MM.1S (cell line): ENCODE data around the gene ABTB2.

ENCODE experiments used
- EZH2 ChIP-seq: fragments of 300-600 bp; sonication (generic); optimal IDR thresholded peaks from 2 replicates; pipeline ENCODE3; 2017; ENCODE audit warnings: low read depth, mild to moderate bottlenecking, antibody characterized with exemption, low read length, mixed read lengths
- EZH2phosphoT487 ChIP-seq: fragments of 300-600 bp; sonication (generic); IDR thresholded peaks from 2 replicates; pipeline ENCODE4 v1.6.1; 2018; ENCODE audit warnings: antibody characterized with exemption, low read length
- TF ChIP-seq, protein P1 (sequence below): fragments of 300-600 bp; sonication (generic); IDR thresholded peaks from 2 replicates; pipeline ENCODE4 v1.5.1; 2016; ENCODE audit warnings: antibody characterized with exemption, low read length, mixed read lengths

DNA sequence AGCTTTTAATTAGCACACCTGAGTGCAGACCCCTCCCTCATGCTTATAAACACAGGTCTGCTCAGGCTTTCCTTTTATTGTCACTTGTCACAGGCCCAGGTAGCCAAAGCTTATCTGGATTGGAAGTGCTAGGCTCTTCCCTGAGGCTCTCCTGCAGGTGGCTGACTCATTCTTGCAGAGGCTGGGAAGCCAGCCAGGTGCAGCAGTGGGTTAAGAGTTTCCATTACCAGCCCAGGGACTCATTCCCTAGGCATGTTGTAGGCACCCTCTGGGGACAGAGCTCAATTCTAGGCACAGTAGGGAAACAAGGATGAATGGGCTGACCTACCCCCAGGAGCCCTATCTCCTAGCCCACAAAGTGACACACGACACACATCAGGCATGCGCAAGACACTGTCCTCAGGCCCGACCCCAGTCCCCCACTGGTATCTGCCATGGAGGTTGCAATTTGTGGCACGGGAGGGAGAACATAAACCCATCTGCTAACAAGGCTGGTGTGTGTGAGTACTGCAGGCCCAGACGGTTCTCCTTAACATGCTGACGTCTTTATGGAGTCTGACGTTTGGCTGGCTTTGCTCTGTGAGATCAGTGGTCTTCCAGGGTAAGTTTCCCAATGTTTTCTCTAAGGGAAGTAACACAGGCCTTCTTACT is 94.2 kb downstream of the ABTB2 start:
- TF ChIP-seq, protein P1, sequence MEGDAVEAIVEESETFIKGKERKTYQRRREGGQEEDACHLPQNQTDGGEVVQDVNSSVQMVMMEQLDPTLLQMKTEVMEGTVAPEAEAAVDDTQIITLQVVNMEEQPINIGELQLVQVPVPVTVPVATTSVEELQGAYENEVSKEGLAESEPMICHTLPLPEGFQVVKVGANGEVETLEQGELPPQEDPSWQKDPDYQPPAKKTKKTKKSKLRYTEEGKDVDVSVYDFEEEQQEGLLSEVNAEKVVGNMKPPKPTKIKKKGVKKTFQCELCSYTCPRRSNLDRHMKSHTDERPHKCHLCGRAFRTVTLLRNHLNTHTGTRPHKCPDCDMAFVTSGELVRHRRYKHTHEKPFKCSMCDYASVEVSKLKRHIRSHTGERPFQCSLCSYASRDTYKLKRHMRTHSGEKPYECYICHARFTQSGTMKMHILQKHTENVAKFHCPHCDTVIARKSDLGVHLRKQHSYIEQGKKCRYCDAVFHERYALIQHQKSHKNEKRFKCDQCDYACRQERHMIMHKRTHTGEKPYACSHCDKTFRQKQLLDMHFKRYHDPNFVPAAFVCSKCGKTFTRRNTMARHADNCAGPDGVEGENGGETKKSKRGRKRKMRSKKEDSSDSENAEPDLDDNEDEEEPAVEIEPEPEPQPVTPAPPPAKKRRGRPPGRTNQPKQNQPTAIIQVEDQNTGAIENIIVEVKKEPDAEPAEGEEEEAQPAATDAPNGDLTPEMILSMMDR: no peak
- TF ChIP-seq EZH2phosphoT487 (no peak), EZH2 (no peak)
